NOMO-1 treated with DMSO at 0.1 percent for 48 hours (cell line): ENCODE results near the gene GARNL3.

Source experiments
- DNase-seq: peaks from one replicate; lab custom pipeline; 2025; ENCODE audit not compliant: unreplicated experiment; lab: John Stamatoyannopoulos, UW

Gene GARNL3

DNA sequence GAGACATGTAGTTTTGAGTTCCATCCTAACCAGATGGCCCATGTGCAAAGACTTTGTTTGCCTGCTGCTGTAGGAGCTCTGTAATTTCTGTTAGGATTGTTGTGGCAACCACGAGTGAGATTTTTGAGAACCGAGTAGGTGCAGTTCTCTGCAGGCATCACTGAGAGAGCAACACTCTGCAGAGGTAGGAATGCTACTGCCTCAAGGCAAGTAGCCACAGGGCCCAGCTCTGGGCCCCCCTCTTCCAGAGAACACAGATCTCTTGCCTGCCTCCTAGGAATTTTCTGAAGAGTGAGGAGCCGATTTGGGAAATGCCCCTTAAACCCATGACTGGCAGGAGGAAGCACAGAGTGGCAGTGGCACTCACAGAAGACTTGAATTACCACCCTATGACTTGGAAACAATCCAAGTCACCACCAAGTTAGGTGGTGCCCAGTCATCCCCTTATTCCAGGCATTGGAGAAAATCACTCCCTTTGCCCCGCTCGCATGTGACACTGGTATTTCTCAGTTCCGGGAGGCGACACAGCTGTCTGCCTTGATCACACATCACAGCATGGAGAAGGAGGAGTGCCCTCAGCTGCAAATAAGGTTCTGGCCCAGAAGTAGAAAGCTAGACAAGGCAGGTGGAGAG, 79.9 kb downstream of the GARNL3 start:
- DNase-seq = no peak

DNA sequence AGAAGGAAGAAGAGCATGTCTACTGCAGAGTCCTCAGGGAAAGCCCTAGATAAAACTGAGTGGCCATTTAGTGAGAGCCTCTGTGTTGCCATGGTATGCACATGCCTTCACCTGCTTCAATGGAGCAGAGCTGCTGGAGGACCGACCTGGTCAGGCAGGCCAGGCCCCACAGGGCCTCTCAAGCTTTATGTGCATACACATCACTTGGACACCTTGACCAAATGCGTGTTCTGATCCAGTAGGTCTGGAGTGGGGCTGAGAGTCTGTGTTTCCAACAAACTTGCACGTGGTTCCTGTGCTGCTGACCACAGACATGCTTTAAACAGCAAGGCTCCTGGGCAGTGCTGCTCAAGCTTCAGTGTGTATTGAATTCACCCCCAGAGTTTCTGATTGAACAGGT, 81.0 kb downstream of the GARNL3 start:
- DNase-seq = no peak

DNA sequence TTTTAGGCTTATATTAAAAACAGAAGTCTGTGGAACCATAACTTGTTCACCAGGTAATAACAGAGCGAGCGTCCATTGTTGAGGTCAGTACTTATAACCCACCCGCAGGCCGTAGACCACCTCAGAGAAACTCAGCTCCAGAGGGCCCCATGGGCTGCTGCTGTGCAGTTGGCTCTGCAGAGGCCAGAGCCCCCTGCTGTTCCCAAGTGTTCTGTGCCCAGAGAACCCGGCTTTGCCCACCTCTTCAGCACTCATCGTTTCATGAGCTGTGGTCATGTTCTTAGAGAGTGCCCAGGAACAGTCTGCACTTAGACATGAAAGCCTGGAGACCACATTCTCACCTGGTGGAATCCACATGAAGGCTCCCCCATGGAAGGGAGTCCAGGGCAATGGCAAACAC, 82.0 kb downstream of the GARNL3 start:
- DNase-seq = peak; percentile 3

DNA sequence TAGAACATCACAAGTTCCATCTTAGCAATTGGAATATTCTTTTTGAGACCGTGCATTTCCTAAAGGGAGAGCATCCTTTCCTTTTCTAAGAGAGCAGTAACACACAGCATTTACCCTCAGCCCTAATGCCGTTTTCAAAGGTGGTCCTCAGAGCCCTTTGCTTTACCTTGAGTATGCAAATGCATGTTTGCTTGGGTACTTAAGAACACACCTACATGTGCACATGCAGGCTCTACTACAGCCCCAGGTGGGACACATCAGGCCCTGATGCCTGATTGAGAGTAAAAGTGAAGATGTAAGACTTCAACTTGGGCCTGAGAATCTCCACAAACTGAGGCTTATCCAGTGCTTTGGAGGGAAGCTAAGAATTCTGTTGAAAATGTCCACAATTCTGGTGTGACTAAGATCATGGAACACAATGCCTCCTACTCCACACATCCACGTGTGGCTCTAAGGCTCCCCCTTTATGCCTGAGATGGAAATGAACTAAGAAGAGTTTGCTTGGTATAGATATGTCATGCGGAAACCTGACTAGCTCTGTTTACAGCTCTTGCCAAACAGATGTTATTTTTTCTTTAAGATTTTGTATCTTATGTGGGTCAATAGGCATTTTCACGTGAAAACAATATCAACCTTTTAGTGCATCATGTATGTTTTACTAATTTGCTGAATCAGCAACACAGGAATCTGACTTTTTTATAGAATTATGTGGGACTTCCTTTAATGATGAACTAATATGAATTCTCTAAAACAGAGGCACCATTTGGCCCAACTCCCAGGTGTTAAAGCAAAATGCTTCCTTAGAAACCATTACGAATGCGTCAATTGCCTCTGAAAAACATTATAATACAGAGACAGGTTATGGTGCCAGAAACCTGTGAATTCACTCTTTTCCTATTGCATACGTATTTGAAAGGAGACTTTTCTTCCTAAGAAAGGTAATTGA, 83.5 kb downstream of the GARNL3 start:
- peak; percentile 23 for DNase-seq

DNA sequence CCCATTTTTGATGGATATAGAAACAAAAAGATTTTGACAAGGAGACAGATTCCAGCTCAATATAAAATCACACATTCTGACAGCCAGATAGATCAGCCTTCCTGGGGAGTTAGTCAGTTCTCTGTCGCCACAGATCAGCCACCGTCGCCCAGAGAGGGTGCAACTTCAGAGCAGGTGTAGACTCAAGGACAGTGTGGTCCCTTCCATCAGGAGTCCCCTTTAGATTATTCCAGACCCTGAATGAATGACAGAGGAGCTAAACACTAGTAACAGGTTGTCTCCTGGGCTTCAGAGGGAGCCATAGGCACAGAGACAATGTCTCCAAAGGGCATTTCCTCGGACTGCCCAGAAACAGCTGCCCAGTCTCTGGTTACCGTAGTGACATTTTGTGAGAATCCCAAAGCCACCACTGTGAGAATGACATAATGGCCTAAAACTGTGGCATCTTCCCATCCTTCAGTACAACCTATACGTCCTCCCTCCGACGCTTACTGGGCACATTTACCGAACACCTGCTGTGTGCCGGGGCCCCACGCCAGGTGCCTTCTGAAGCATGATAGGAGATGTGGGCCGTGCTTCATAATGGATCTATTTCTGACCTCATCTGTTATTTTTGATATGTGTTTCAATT, 85.0 kb downstream of the GARNL3 start:
- no peak for DNase-seq

DNA sequence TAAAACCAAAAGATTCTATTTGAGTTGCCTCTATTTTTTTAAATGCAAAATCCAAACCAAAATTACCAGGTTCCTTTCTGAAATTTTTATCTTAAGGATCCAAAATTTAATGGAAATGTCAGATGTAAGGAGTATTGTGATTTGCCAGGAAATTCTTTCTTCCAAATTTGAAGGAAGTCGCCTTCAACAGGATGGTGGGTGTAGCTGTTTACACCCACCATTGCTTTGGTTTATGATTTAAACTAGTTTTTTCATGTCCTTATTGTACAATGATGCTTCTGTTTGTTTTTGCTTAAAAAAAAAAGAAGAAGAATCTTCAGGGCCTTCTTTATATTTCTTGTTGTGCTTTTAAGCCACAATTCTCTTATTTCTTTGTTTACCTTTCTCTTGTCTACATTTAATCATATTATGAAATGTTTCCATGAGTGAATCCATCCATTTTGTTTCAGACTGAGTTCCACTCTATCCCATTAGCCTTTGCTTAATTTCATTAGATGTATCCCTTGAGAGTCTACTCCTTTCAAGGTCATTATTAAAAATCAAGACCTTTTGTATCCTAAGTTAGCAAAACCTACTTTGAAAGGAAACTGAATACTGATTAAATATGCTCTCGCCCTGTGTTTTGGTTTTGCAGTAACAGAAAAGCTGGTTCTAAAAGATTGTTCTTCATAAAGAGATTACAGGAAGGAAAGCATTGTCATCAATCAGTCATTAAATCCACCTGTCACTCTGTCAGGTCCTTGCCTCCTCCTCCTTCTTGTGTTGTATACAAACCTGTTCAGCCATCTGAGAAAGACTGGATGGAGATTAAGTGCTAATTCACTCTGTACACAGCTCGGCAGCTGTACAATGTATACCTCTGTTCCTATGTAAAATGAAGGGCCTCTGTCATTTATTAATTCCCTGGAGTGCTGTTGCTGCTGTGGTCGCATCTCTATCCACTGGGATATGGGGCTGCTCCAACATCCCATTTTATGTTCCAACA, 86.9 kb downstream of the GARNL3 start:
- no peak for DNase-seq

DNA sequence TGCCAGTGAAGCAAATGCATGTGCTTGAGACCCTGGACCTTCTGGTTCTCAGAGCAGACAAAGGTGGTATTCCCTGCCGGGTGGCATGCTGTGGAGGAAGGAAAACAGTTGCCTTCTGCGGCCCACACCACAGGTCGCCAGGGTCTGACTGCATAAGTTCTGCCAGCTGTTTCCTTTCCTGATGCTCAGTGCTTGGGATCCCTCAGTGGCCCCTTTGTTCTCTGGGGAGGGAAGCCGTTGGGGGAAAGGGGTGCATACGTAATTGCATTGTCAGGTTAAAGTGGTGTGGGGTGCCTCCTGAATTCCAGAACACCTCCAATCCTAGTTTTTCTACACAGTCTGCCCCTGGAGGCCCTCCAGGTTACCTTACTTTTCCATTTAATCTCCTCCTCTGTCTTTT, 89.3 kb downstream of the GARNL3 start:
- DNase-seq = no peak

GRCh38 chr9:127356906-127357305, 92.3 kb downstream of the GARNL3 start:
- no peak for DNase-seq

GRCh38 chr9:127358023-127358535, 93.5 kb downstream of the GARNL3 start:
- DNase-seq = no peak

DNA sequence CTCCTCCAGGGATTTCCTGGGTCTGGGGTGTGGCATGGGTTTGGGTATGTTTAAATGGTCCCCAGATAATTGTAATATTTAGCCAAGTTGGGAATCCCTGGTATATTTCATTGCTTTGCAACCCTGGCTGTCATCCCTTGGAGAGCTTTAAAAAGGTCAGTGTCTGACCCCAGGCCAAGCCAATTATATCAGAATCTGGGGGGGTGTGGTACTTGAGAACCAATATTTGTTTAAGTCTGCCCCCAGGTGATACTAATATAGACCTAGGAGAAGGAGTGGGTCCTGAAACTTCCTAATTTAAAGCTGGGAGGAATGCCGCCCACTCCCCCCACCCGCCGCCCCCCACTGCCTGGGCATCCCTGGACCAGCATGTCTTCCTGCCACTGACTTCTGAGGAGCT, 94.2 kb downstream of the GARNL3 start:
- DNase-seq = no peak

DNA sequence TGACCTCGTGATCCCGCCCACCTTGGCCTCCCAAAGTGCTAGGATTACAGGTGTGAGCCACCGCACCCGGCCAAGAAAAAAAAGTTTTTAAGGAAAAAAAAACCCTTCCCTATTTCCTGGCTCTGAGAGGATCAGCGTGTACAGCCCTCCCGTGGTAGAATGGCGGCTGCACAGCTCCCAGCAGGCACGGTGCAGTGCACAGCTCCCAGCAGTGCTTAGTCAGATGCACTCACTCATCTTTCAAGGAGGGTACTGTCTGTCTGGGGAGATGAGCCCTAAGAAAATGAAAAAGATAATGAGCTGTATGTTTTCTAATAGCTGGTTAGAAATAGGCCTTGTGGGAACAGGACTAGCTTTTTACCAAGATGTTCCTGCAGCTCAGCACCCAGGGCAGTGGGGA, 95.7 kb downstream of the GARNL3 start:
- DNase-seq = no peak

GRCh38 chr9:127360829-127361228, 96.3 kb downstream of the GARNL3 start:
- DNase-seq = peak; percentile 29

GRCh38 chr9:127361561-127361960, 97.0 kb downstream of the GARNL3 start:
- DNase-seq = peak; percentile 73

- DNase-seq = no peak
These were observed 98.3 kb downstream of the GARNL3 start for GRCh38 chr9:127362829-127363228.

- DNase-seq = no peak
These were observed 100.9 kb downstream of the GARNL3 start for GRCh38 chr9:127365461-127365860.

DNA sequence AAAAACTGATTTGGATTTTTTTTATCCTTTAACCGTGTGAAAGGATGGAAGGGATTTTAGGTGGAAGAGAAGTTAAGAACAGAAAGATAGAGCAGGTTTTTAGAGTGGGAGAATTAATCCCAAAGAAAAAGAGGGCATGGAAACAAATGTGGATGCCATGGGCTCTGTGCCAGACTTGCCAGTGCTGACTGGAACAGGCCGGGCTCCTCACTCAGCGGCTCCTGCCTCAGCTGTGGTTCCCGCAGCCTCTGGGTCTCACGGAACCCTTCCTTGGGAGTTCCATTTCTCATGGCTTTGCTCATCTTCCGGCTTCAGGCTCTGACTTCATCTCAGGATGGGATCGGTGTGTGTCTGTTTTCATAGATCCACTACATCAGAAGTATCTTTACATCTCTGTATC, 102.0 kb downstream of the GARNL3 start:
- DNase-seq = no peak

DNA sequence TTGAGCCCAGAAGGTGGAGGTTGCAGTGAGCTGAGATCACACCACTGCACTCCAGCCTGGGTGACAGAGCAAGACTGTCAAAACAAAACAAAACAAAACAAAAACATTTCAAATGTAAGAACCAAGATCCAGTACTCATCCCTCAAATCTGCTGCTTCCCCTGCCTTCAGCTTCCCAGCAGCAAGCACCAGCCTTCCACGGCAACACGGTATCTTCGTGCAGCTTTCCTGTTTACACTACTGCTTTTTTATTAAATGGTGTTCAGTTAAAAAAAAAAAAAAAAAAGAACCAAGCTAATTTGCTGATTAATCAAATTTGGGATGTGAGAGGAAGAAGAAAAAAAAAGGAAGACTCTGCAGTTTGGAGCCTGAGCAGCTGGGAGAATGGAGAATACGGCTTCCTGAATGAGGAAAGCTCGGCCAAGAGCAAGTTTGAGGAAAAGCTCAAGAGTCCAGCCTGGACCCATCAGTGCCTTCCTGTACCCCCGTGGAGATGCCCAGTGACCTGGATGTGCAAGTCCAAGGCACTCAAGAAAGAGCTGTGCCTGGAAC, 104.4 kb downstream of the GARNL3 start:
- no peak for DNase-seq

DNA sequence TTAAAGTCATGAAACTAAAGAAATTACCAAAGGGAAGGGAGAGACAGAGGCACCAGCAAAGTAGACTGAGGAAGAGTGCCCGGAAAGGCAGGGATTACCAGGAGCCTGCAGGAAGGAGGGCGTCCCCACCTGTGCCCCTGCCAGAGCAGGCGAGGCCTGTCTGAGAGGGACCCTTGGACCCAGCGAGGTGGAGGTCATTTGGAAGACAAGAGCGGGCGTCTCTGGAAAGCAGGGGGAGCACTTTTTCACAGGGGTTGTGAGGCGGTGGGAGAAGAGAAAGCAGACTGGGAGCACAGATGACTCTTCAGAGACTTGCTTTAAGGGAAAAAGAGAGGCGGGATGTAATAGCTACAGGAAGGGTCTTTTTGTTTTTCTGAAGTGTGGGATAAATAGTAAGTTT, 104.9 kb downstream of the GARNL3 start:
- no peak for DNase-seq

- no peak for DNase-seq
These were observed 105.6 kb downstream of the GARNL3 start for GRCh38 chr9:127370147-127370579.
